ENCODE data around the gene GDNF. TPM values are rescaled to one million over a fixed set of nuclear protein-coding genes. Genes with fewer than 3 reads are reported as not detected.

GDNF gene
- total RNA-seq, 1 donor from 2014 or later: 0.51 TPM

DNA sequence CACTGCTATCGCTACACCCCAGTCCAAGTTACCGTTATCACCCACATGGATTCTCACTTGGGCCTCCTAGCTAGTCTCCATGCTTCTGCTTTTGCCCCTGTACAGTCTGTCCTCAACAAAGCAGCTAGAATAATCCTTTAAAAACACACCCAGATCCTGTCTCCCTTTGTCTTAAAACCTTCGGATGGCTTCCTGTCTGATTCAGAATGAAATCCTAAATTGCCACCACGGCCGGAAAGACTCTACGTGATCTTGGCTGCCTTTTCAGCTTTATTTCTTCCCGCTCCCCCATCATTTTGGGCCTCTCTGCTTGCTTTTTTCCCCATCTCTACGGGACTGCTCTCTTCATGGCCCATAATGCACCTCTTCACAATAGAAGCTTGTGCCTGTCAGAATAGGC is 33.4 kb downstream of the GDNF start:
- DNase-seq: no peak
- Mint-ChIP-seq H3K27me3 (ENCODE audit: unreplicated experiment) (no peaks in the 10 kb centered on the region), H3K36me3 (ENCODE audit: unreplicated experiment) (no peaks in the 10 kb centered on the region), H3K9me3 (ENCODE audit: unreplicated experiment) (peaks cover 4% of the 10 kb centered on the region), H3K4me1 (ENCODE audit: low read depth, unreplicated experiment) (no peaks in the 10 kb centered on the region), H3K27ac (ENCODE audit: unreplicated experiment) (no peak overlapping the region), H3K4me3 (ENCODE audit: unreplicated experiment) (no peak overlapping the region)
- TF ChIP-seq CTCF (IDR thresholded peaks at IDR 0.05; ENCODE audit: partially characterized antibody, unreplicated experiment): no peak

GRCh38 chr5:37806016-37806415 is 33.8 kb downstream of the GDNF start:
- Mint-ChIP-seq H3K27ac (ENCODE audit: unreplicated experiment) (no peak overlapping the region), H3K4me1 (ENCODE audit: low read depth, unreplicated experiment) (no peaks in the 10 kb centered on the region), H3K27me3 (ENCODE audit: unreplicated experiment) (no peaks in the 10 kb centered on the region), H3K36me3 (ENCODE audit: unreplicated experiment) (no peaks in the 10 kb centered on the region), H3K9me3 (ENCODE audit: unreplicated experiment) (peaks cover 4% of the 10 kb centered on the region), H3K4me3 (ENCODE audit: unreplicated experiment) (no peak overlapping the region)
- no peak for DNase-seq
- no peak for TF ChIP-seq CTCF (IDR thresholded peaks at IDR 0.05; ENCODE audit: partially characterized antibody, unreplicated experiment)

DNA sequence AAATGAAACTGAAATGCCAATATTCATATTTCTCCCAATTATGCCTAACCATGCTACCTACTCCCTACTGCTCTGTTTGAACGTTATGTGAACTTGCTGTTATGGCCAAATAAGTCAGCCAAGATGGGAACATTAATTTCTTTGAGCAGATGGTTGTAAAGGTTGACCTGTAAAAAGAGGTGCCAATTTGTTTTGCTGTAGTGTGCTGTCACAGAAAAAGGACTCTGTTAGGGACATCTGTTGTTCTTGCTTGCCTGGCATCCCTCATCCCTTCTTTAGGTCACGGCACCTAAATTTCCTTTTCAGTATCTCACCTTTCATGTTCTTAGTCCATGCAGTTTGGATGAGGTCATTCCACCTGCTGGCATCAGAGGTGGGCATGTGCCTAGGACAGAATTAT is 35.4 kb downstream of the GDNF start:
- H3K27me3 Mint-ChIP-seq (ENCODE audit: unreplicated experiment): no peaks in the 10 kb centered on the region

GRCh38 chr5:37803487-37803886 is 36.4 kb downstream of the GDNF start:
- Mint-ChIP-seq H3K4me1 (ENCODE audit: low read depth, unreplicated experiment) (no peaks in the 10 kb centered on the region), H3K27me3 (ENCODE audit: unreplicated experiment) (no peaks in the 10 kb centered on the region), H3K36me3 (ENCODE audit: unreplicated experiment) (peaks cover 4% of the 10 kb centered on the region), H3K9me3 (ENCODE audit: unreplicated experiment) (peaks cover 2% of the 10 kb centered on the region), H3K27ac (ENCODE audit: unreplicated experiment) (no peak overlapping the region), H3K4me3 (ENCODE audit: unreplicated experiment) (no peak overlapping the region)
- no peak for DNase-seq
- no peak for TF ChIP-seq CTCF (IDR thresholded peaks at IDR 0.05; ENCODE audit: partially characterized antibody, unreplicated experiment)

More for the DNA sequence above, 35.4 kb downstream of the GDNF start:
- Mint-ChIP-seq H3K36me3 (ENCODE audit: unreplicated experiment) (peaks cover under 1% of the 10 kb centered on the region), H3K9me3 (ENCODE audit: unreplicated experiment) (peaks cover 4% of the 10 kb centered on the region), H3K4me1 (ENCODE audit: low read depth, unreplicated experiment) (no peaks in the 10 kb centered on the region), H3K27ac (ENCODE audit: unreplicated experiment) (no peak overlapping the region), H3K4me3 (ENCODE audit: unreplicated experiment) (no peak overlapping the region)
- DNase-seq: no peak
- TF ChIP-seq CTCF (IDR thresholded peaks at IDR 0.05; ENCODE audit: partially characterized antibody, unreplicated experiment): no peak

DNA sequence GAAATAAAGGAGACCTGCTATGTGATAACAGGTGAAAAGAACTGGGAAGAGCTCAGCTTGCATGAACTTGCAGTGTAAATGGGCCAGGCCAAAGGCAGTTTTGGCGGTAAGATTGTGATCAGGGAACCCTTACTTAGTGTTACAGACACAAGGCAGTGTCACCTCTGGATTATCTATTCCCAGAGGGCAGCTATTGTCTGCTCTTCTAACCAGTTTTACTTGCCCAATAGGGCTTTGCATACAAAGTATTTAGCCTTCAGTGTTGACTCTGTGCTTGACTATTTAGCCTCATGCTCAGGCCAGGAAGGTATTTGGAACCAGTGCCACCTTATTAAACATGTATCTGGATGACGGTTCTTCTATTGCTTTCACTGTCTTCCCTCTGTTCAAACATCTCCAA is 38.3 kb downstream of the GDNF start:
- no peaks in the 10 kb centered on the region for H3K4me1 Mint-ChIP-seq (ENCODE audit: low read depth, unreplicated experiment)
- no peak for DNase-seq
- H3K9me3 Mint-ChIP-seq (ENCODE audit: unreplicated experiment): no peaks in the 10 kb centered on the region
- no peaks in the 10 kb centered on the region for H3K27me3 Mint-ChIP-seq (ENCODE audit: unreplicated experiment)
- no peak overlapping the region for H3K4me3 Mint-ChIP-seq (ENCODE audit: unreplicated experiment)
- peaks cover 4% of the 10 kb centered on the region for H3K36me3 Mint-ChIP-seq (ENCODE audit: unreplicated experiment)
- no peak overlapping the region for H3K27ac Mint-ChIP-seq (ENCODE audit: unreplicated experiment)
- no peak for TF ChIP-seq CTCF (IDR thresholded peaks at IDR 0.05; ENCODE audit: partially characterized antibody, unreplicated experiment)

Measured in glutamatergic neuron (in vitro differentiated cells).